ENCODE data around the gene C10orf143.
"Not testable (repeated sequence)": the region's sequence is repeated elsewhere in the genome, so short reads cannot be mapped to it uniquely, and the experiment has no call there.

C10orf143 gene

GRCh38 chr10:130027716-130028464 lies 82.7 kb downstream of the C10orf143 start:
- peak; percentile 67 for DNase-seq

GRCh38 chr10:130026670-130027456 lies 83.8 kb downstream of the C10orf143 start:
- DNase-seq: no peak

- no peak for DNase-seq
These were observed 84.7 kb downstream of the C10orf143 start for GRCh38 chr10:130025811-130026485.

- no peak for DNase-seq
These were observed 85.3 kb downstream of the C10orf143 start for GRCh38 chr10:130025326-130025725.

DNA sequence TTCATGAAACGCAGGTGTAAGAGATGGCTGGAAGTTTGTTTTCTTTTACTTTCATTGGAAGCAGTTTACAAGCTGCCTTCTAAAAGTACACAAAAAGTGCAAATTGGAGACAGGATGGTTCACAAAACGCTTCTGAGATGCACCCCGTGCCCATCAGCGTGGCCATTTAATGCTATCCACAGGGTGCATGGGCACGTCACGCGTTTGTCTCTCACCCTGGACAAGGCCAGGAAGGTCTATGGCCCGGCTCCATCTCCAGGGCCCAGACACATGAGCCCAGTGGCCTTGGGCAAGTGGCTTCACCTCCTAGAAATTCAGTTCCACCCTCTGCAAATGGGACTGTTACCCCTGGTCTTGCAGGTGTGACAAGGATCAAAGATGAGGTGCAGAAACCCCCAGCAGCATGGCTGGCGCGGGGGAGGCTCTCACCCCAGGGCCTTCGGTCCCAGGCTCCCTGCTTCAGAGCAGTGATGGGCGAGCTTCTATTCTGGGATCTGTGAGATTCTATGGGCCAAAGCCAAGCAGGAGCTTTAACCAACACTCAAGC lies 85.8 kb downstream of the C10orf143 start:
- no peak for DNase-seq

- not testable (repeated sequence) for DNase-seq
These were observed 86.3 kb downstream of the C10orf143 start for GRCh38 chr10:130024326-130024725.

DNA sequence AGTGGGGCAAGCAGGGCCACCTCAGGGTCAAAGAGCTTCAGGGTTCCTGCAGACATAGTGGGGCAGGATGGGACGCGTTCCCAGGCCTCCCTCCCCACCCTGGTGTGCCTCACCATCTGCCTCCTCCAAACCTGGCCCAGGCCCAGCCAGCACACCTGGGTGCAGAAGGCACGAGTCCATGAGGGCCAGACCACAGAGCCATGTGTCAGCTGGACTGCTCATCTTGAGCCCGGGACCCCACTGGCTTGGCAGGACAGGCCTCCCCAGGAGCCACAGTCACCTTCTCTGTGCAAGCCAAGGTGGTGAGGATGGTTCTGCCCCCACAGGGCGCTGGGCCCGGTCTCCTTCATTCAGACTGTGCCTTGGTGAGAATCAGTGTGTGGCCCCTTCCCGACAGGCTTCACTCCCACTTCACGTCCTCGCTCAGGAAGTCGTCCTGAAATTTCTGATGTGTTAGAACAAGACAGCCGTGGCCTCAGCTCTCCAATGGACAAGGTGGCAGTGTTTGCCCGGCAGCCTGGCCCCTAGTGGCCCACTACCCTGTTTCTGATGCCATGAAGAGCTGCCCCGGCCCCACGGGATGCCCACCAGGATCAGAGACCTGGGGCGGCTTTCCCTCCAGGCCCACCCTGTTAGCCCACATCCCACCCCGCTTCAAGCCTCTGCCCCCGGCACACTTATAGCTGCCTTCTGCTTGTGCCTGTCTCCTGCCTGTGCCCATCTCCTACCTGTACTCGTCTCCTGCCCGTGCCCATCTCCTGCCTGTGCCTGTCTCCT lies 87.0 kb downstream of the C10orf143 start:
- DNase-seq: no peak

DNA sequence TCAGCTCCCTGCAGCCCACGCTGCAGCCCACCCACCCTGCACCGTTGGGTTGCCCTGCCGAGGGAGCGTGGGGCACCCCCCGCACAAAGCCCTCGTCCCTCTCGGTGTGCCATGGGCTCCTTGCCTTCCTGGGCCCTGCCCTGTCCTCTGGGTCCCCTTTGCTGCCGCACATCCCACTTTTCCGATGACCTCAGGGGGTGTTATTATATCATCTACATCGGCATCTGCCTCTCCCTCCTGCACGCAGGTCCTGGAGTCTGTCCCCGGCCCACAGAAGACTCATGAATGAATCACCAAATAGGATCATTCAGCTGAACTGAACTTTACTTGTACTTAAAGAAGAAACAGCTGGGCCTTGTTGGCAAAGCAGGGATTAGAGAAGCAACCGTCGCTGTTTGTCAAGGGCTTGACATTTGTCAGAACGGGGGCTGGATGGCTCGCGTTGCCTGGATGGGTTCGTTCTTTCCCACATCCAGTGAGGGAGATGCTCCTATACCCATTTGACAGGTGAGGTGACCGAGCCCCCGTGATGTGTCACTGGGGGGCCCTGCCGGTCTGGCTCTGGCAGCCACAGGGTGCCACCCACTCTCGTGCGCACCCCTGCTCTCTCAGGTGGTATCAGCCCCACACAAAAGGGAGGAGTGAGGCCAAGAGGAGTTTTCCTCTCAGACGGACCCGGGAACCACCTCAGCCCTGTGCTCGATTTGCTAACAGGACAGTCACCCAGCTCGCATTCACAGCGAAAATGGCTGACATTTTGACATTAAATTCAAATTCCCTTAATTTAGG lies 87.9 kb downstream of the C10orf143 start:
- no peak for DNase-seq

DNA sequence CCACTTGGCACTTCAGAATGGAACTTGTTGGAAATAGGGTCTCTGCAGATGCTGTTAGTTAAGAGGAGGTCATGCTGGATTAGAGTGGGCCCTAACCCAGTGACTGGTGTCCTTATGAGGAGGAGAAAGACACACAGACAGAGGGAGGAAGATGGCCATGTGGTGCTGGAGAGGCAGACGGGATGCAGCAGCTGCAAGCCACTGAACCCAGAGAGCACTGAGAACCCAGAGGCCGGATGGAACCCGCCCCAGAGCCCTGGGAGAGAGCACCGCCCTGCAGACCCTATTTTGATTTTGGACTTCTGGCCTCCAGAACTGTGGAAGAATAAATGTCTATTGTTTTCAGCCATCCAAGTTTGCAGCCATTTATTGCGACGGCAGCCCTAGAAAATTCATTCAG lies 88.5 kb downstream of the C10orf143 start:
- no peak for DNase-seq

DNA sequence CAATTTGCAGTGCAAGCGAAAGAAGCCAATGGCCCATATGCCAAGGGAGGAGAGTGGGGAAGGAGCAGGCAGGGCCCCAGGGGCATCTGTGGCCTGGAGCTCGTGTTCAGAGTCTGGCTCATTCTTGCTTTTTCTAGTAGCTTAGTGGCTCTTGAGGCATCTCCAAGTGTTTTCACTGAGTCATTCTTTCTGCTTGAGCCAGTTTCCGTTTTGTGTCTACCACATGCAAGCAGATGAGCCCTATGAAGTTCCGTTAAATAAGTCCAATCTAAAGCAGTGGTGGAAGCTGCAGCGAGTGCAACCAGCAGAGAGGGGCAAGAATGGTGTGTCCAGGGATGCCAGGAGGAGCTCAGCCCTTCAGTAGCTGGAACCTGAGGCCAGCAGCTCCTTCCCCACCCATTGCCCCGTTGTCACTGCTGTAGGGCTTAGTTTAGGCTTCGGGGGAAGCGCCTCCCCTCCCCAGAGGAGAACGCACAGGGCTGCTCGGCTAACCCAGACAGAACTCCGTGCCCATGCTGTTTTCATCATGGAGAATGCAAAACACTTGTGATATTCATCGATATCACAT lies 89.2 kb downstream of the C10orf143 start:
- DNase-seq: no peak

GRCh38 chr10:130020651-130021382 lies 89.8 kb downstream of the C10orf143 start:
- DNase-seq: no peak

- no peak for DNase-seq
These were observed 91.9 kb downstream of the C10orf143 start for GRCh38 chr10:130018730-130019185.

DNA sequence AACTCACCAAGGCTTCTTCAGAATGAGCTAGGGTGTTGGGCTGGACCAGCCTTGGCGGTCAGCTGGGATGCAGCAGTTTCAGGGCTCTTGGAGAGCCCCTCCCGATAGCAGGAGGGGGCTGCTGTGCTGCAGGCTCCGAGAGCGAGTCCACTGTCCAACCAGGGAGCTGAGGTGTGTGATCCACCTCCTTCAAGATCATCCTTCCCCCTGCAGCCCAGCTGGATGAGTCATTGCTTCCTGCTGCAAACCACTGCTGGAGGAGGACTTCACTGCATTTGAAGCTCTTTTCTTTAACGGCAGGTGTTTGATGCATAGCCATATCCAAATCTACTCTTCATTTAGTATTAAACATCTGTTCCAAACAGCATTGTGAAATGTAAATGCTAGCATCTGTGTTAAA lies 92.4 kb downstream of the C10orf143 start:
- DNase-seq: no peak

GRCh38 chr10:130017631-130018022 lies 93.0 kb downstream of the C10orf143 start:
- DNase-seq: no peak

GRCh38 chr10:130016993-130017630 lies 93.5 kb downstream of the C10orf143 start:
- DNase-seq: no peak

DNA sequence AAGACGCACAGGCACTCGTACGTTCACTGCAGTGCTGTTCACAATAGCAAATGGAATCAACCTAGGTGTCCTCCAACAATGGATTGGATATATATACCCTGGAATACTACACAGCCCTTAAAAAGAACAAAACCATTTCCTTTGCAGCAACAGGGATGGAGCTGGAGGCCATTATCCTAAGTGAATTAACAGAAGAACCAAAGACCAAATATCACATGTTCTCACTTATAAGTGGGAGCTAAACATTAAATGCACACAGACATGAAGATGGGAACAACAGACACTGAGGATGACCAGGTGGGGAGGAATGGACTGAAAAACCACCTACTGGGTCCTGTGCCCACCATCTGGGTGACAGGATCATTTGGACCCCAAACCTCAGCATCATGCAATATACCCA lies 94.5 kb downstream of the C10orf143 start:
- DNase-seq: no peak

GRCh38 chr10:130015075-130015695 lies 95.4 kb downstream of the C10orf143 start:
- DNase-seq: no peak

GRCh38 chr10:130014263-130015074 lies 96.2 kb downstream of the C10orf143 start:
- DNase-seq: no peak
